Measurements from ENCODE around the gene FKBP14. TPM values are rescaled to one million over a fixed set of nuclear protein-coding genes. Genes with fewer than 3 reads are reported as not detected.

FKBP14 gene
- polyA plus RNA-seq, 2 of the 4 experiments (the other 2 are of a cell fraction), result 10.6 to 22.8 TPM

- TF ChIP-seq REST (IDR thresholded peaks at IDR 0.05) (no peak), SREBF2 (IDR thresholded peaks at IDR 0.05) (no peak)
Measured at GRCh38 chr7:30028216-30028748, 1.8 kb upstream of the FKBP14 start, which contains the start of gene PLEKHA8 (continued).

DNA sequence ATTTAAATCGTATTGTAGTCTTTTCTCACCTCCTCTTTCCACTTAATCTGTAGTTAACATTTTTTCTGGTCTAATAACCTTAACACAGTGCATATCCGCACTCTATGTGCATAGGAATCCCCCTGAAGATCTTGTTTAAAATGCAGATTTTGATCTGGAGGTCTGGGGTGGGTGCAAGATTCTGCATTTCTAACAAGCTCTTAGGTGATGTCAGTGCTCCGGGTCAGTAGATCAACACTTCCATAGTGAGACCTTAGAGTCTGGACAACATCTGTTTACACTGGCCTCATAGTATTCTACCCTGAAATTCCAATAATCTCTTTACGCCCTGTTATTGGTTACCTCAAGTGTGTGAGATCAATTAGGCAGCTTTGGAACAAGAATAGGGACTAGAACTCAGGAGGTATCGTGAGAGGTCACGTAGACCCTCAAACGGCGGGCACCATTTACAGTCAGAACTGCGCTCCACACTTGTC lies 1.3 kb upstream of the FKBP14 start:
- H3K4me3 ChIP-seq, result peak overlapping the region; percentile 71
- peak overlapping the region; percentile 75 to 94; a peak in 5 of 6 replicates for H3K27ac ChIP-seq
- DNase-seq (ENCODE audit: low read depth in 1 of 2, low spot score in 1 of 2), result peak in 1 of 2 experiments; percentile 22
- H3K4me2 ChIP-seq, result peak overlapping the region; percentile 86
- no peak for TF ChIP-seq HEYL (CRISPR knock-in tag; IDR thresholded peaks at IDR 0.05)
- TF ChIP-seq EHF (CRISPR knock-in tag; IDR thresholded peaks at IDR 0.05), result no peak
- no peak for TF ChIP-seq ESRRA (IDR thresholded peaks at IDR 0.05; ENCODE audit: borderline replicate concordance, low read length)
- no peak for TF ChIP-seq MAX (IDR thresholded peaks at IDR 0.05)
- no peak for TF ChIP-seq FOSB (CRISPR knock-in tag; IDR thresholded peaks at IDR 0.05)
- TF ChIP-seq EP300 (IDR thresholded peaks at IDR 0.05), result no peak
- TF ChIP-seq, protein P1, sequence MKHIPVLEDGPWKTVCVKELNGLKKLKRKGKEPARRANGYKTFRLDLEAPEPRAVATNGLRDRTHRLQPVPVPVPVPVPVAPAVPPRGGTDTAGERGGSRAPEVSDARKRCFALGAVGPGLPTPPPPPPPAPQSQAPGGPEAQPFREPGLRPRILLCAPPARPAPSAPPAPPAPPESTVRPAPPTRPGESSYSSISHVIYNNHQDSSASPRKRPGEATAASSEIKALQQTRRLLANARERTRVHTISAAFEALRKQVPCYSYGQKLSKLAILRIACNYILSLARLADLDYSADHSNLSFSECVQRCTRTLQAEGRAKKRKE (CRISPR knock-in tag; IDR thresholded peaks at IDR 0.05; ENCODE audit: low read depth), result no peak
- TF ChIP-seq HOXB5 (CRISPR knock-in tag; IDR thresholded peaks at IDR 0.05), result no peak
- H3K9me3 ChIP-seq, result no peaks in the 10 kb centered on the region
- H3K4me1 ChIP-seq, result peaks cover 18% of the 10 kb centered on the region; the same call in 2 of the 3 replicates
- ATAC-seq, result peak; percentile 3 to 8; a peak in 5 of 6 replicates
- ChIA-PET CTCF (interaction anchor here (1.4 to 2.1 kb wide), 2 partner anchors 35 to 46 kb away, joined by 5 to 9 read pairs; no protein-coding TSS in a partner anchor), POLR2A (interaction anchor here (0.6 to 1.5 kb wide), 4 partner anchors 13 to 64 kb away, joined by 4 to 8 read pairs (median 6); no protein-coding TSS in a partner anchor)
- no peak for FAIRE-seq
- 3% methylated on average over 9 of the region's 9 CpGs for WGBS (ENCODE audit: missing lambda C conversion rate)

- ChIA-PET CTCF (interaction anchor here (1.4 to 2.1 kb wide), 2 partner anchors 35 to 47 kb away, joined by 5 to 9 read pairs; no protein-coding TSS in a partner anchor), POLR2A (interaction anchor here (0.6 to 1.5 kb wide), 4 partner anchors 14 to 39 kb away, joined by 4 to 8 read pairs (median 4); partner anchors contain the start of gene SCRN1)
- TF ChIP-seq EHMT2 (IDR thresholded peaks at IDR 0.05; ENCODE audit: low read depth) (no peak), FOSL2 (IDR thresholded peaks at IDR 0.05) (no peak), FOSL2 (CRISPR knock-in tag; IDR thresholded peaks at IDR 0.05) (peak; percentile 17; the same call in 1 of the 2 replicates), RFX5 (IDR thresholded peaks at IDR 0.05) (no peak), MYC (IDR thresholded peaks at IDR 0.05; ENCODE audit: borderline replicate concordance, low read length) (0 out of 2 replicates have a peak, but pooled peaks have one; percentile 3)
- H3K27ac ChIP-seq, result peak overlapping the region; percentile 75 to 94
- H3K4me2 ChIP-seq, result peak overlapping the region; percentile 86
- H3K4me1 ChIP-seq, result peaks cover 13% of the 10 kb centered on the region; the same call in 2 of the 3 replicates
- FAIRE-seq (no peak), DNase-seq (ENCODE audit: low read depth in 1 of 2, low spot score in 1 of 2) (peak; percentile 36 to 59), ATAC-seq (peak; percentile 25 to 44; a peak in 5 of 6 replicates)
- peak overlapping the region; percentile 71 for H3K4me3 ChIP-seq
- under 1% methylated on average over 10 of the region's 10 CpGs for WGBS (ENCODE audit: missing lambda C conversion rate)
- no peaks in the 10 kb centered on the region for H3K9me3 ChIP-seq
Measured at GRCh38 chr7:30027065-30027456, 559 bp upstream of the FKBP14 start.

- ATAC-seq (no peak), FAIRE-seq (no peak), DNase-seq (ENCODE audit: low read depth in 1 of 2, low spot score in 1 of 2) (no peak)
- ChIA-PET POLR2A (no interaction called here), CTCF (no interaction called here)
- WGBS (ENCODE audit: missing lambda C conversion rate), result 96% methylated on average over 6 of the region's 6 CpGs
- Histone ChIP-seq H3K9me3 (no peaks in the 10 kb centered on the region), H3K27ac (no peak overlapping the region), H3K4me3 (no peak overlapping the region), H3K4me2 (no peak overlapping the region), H3K4me1 (peaks cover 23% of the 10 kb centered on the region; the same call in 2 of the 3 replicates)
- TF ChIP-seq MAFK (IDR thresholded peaks at IDR 0.05; ENCODE audit: partially characterized antibody), result no peak
- TF ChIP-seq ESRRA (IDR thresholded peaks at IDR 0.05; ENCODE audit: borderline replicate concordance, low read length), result no peak
- no peak for TF ChIP-seq MAZ (IDR thresholded peaks at IDR 0.05; ENCODE audit: borderline replicate concordance, low read depth, low read length)
- TF ChIP-seq, protein P2, sequence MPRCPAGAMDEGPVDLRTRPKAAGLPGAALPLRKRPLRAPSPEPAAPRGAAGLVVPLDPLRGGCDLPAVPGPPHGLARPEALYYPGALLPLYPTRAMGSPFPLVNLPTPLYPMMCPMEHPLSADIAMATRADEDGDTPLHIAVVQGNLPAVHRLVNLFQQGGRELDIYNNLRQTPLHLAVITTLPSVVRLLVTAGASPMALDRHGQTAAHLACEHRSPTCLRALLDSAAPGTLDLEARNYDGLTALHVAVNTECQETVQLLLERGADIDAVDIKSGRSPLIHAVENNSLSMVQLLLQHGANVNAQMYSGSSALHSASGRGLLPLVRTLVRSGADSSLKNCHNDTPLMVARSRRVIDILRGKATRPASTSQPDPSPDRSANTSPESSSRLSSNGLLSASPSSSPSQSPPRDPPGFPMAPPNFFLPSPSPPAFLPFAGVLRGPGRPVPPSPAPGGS (IDR thresholded peaks at IDR 0.05), result no peak
- no peak for TF ChIP-seq EP300 (IDR thresholded peaks at IDR 0.05)
- TF ChIP-seq HOXB5 (CRISPR knock-in tag; IDR thresholded peaks at IDR 0.05), result no peak
- TF ChIP-seq HDAC2 (IDR thresholded peaks at IDR 0.05), result no peak
Measured at GRCh38 chr7:30023524-30023923, 3.0 kb downstream of the FKBP14 start.

All from A549 (cell line).